KOPT-K1 (cell line): Measurements from ENCODE around the gene TRPM6.
"Not testable (repeated sequence)": the region's sequence is repeated elsewhere in the genome, so short reads cannot be mapped to it uniquely, and the experiment has no call there.

Experiments used
- H3K27ac ChIP-seq: fragments of 200-600 bp; sonication (generic); 2 replicates; pipeline ENCODE4 v1.5.1; 2016; ENCODE audit warnings: antibody characterized with exemption, mild to moderate bottlenecking, low read depth, low read length; ENCODE audit not compliant: poor library complexity, severe bottlenecking
- H3K36me3 ChIP-seq: fragments of 200-600 bp; sonication (generic); 2 replicates; pipeline ENCODE4 v1.5.1; 2017; ENCODE audit warnings: antibody characterized with exemption, mild to moderate bottlenecking, low read length, moderate library complexity; ENCODE audit not compliant: insufficient read depth
- H3K9me3 ChIP-seq: fragments of 200-600 bp; sonication (generic); 2 replicates; pipeline ENCODE4 v1.5.1; 2017; ENCODE audit warnings: antibody characterized with exemption, low read length, mild to moderate bottlenecking; ENCODE audit not compliant: insufficient read depth, poor library complexity, severe bottlenecking

Gene TRPM6

GRCh38 chr9:74872619-74873233, 15.0 kb downstream of the TRPM6 start:
- Histone ChIP-seq H3K36me3 (no peaks in the 10 kb centered on the region), H3K27ac (no peak overlapping the region), H3K9me3 (no peaks in the 10 kb centered on the region)

DNA sequence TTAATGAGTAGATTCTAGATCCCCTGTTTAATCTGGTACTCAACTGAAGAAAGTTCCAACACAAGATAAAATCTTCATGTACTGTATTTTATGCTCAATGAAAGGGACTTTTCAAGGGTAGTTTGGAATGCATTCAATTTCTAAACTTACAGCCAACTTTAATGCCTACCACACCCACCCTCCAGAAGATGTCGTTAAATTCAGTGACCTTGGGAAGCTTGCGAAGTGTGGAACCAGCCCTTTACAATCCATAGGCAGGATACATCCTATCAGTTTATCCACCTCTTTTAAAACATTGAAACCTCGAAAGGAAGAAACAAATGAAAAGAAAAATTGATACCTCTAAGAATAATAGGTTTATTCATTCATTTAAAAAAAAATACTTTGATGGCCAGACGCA, 20.2 kb downstream of the TRPM6 start:
- Histone ChIP-seq H3K9me3 (no peaks in the 10 kb centered on the region), H3K36me3 (no peaks in the 10 kb centered on the region), H3K27ac (no peak overlapping the region)

GRCh38 chr9:74865177-74865576, 22.5 kb downstream of the TRPM6 start:
- no peaks in the 10 kb centered on the region for H3K9me3 ChIP-seq
- H3K27ac ChIP-seq = no peak overlapping the region
- no peaks in the 10 kb centered on the region for H3K36me3 ChIP-seq

DNA sequence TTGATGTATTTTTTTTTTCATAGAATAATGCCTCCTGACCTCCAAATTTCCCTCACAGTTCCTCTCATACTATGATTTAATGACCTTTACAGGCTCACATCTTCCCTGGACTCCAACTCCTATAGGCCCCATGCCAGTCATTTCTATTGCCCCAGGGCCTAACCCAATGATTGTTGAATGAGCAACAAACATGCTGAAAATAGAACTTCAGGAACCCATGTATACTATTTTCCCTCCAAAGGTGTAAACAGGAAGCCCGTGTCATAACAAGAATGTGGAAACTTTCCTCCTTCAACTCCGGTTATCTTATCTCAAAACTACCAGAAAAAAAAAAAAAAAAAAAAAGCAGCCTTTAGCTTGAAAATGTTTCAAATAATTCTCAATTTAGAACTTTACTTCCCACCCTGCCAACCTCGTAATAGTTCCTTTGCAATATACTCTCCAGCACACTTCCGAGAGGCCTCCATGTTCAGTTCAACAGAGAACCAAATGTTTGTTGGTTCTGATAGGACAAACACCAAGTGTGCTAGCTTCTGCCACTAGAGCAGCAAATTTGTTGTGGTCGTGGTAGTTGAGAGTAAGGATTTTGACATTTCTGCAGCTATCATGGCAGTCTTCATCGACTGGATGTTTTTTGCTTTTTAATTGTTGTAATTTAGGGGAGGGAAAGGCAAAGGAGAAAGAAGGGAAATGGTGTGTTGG, 25.8 kb downstream of the TRPM6 start:
- Histone ChIP-seq H3K36me3 (no peaks in the 10 kb centered on the region), H3K27ac (no peak overlapping the region), H3K9me3 (no peaks in the 10 kb centered on the region)

DNA sequence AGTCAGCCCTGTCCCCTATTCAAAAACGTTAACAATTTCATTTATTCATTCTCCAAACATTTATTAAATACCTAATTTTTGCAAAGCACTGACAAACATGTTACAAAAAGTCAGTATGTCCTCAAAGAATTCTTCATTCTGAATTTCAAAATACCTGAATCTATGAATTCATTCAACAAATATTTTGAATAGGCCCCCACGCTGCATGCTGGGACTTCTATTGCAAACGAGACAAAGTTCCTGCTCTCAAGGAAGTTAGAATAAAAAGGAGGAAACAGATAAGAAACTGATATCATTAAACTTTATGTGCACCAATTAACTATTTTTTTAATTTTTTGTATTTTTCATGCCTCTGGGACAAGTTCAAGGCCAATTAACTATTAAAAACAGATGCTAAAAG, 26.6 kb downstream of the TRPM6 start:
- Histone ChIP-seq H3K27ac (no peak overlapping the region), H3K9me3 (no peaks in the 10 kb centered on the region), H3K36me3 (no peaks in the 10 kb centered on the region)

- not testable (repeated sequence) for H3K36me3 ChIP-seq, H3K9me3 ChIP-seq, H3K27ac ChIP-seq
Observed at GRCh38 chr9:74860247-74860646, 27.5 kb downstream of the TRPM6 start.

DNA sequence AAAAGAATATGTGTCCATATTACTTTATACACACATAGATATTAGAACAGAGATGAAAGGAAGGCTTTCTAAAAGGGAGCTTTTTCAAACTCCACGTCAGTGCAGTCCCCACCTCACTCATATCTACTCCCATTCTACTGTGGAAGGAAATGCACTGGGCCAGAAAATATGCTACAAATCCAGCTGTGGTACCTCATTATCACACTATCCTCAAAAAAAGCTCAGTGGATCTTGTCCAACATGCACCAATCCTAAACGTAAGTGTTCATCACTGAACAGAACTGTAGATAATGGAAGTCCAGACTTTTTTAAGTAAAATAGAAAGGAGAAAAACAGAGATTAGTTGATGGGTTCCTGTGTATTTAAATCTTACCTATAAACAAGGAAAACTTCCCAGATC, 27.9 kb downstream of the TRPM6 start:
- Histone ChIP-seq H3K9me3 (no peaks in the 10 kb centered on the region), H3K27ac (no peak overlapping the region), H3K36me3 (no peaks in the 10 kb centered on the region)

- no peak overlapping the region for H3K27ac ChIP-seq
- no peaks in the 10 kb centered on the region for H3K36me3 ChIP-seq
- H3K9me3 ChIP-seq = no peaks in the 10 kb centered on the region
Observed at GRCh38 chr9:74858751-74859414, 28.8 kb downstream of the TRPM6 start.

DNA sequence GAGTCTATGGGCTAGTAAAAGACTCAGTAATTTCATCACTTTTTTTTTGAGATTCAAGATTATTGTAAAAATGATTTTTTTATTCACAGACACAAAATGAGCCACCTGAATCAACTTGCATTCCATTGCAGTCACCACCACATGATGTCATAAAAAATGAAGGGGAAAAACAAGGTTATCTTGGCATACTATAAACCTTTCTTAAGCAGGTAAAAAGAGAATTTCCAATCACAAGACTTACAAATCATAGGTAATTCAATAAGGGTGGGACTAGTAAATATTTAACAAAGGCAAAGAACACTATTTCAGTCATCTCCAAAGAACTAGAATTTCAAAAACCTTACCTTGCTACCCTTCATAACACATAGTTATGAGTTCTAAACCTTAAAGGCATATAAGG, 30.7 kb downstream of the TRPM6 start:
- no peaks in the 10 kb centered on the region for H3K9me3 ChIP-seq
- no peaks in the 10 kb centered on the region for H3K36me3 ChIP-seq
- H3K27ac ChIP-seq = no peak overlapping the region

DNA sequence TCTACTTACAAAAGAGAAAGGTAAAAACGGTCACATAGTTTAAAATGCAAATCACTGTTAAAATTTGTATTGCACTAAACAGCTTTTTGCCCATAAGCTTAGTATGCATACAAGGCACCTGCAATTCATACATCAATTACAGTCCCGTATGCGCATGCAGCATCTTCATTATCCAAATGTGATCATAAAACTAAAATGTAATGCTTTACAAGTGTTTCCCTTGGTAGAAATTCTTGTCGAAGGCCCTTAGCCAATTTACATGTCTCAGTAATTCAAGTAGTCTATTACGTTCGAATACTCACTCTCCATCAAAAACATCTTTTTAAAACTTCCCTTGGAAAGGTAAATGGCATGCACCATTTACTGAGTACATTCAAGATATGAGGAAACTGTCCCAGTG, 32.6 kb downstream of the TRPM6 start:
- no peak overlapping the region for H3K27ac ChIP-seq
- H3K9me3 ChIP-seq = no peaks in the 10 kb centered on the region
- no peaks in the 10 kb centered on the region for H3K36me3 ChIP-seq

DNA sequence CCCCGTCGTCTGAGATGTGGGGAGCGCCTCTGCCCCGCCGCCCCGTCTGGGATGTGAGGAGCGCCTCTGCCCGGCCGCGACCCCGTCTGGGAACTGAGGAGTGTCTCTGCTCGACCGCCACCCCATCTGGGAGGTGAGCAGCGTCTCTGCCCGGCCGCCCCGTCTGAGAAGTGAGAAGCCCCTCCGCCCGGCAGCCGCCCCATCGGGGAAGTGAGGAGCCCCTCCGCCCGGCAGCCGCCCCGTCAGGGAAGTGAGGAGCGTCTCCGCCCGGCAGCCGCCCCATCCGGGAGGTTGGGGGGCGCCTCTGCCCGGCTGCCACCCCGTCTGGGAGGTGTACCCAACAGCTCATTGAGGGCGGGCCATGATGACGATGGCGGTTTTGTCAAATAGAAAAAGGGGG, 34.7 kb downstream of the TRPM6 start:
- not testable (repeated sequence) for H3K27ac ChIP-seq, H3K36me3 ChIP-seq, H3K9me3 ChIP-seq

DNA sequence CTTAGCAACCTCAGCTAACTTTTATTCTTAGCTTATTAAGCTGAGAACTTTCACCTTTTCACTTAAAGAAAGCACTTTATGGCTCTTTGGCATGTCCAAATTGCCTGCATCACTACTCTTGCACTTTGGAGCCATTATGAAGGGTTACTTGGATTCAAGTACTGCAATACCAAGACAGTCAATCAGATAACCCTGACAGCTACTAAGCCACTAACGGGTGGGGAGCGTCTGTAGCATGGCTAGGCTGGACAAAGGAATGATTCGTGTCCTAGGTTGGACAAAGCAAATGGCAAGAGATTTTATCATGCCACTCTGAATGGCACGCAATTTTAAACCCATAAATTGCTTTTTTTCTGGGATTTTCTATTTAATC, 39.6 kb downstream of the TRPM6 start:
- no peaks in the 10 kb centered on the region for H3K36me3 ChIP-seq
- no peak overlapping the region for H3K27ac ChIP-seq
- no peaks in the 10 kb centered on the region for H3K9me3 ChIP-seq

- no peaks in the 10 kb centered on the region for H3K9me3 ChIP-seq
- no peaks in the 10 kb centered on the region for H3K36me3 ChIP-seq
- H3K27ac ChIP-seq = no peak overlapping the region
Observed at GRCh38 chr9:74847478-74848152, 40.1 kb downstream of the TRPM6 start.

DNA sequence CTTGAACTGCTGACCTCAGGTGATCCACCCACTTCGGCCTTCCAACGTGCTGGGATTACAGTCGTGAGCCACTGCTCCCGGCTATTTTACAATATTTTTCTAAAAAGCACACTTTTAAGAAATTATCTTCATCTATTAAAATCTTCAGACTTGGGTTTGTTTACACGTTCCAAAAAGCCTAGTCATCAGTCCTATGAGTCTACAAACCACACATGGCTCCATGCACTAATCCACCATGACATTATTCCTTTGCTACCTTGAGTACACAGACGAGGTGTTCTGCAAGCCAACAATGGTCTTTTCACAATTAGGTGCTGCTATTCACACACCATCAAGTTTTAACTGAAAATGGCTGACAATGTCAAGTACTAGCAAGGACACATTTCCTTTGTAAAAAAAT, 41.0 kb downstream of the TRPM6 start:
- Histone ChIP-seq H3K9me3 (no peaks in the 10 kb centered on the region), H3K27ac (no peak overlapping the region), H3K36me3 (no peaks in the 10 kb centered on the region)

- H3K9me3 ChIP-seq = no peaks in the 10 kb centered on the region
- H3K36me3 ChIP-seq = no peaks in the 10 kb centered on the region
- no peak overlapping the region for H3K27ac ChIP-seq
Observed at GRCh38 chr9:74838351-74838750, 49.4 kb downstream of the TRPM6 start.
